Fibroblast of peridontal ligament (primary cell): ENCODE data around the gene RALGPS1.
"Not testable (repeated sequence)": the region's sequence is repeated elsewhere in the genome, so short reads cannot be mapped to it uniquely, and the experiment has no call there.

Experiments used
- DNase-seq: peaks from one replicate; pipeline ENCODE4 v3.0.0-alpha.2; 2010; ENCODE audit errors: extremely low read depth

Gene RALGPS1

GRCh38 chr9:127136880-127137639 is 222.5 kb downstream of the RALGPS1 start:
- DNase-seq = no peak

DNA sequence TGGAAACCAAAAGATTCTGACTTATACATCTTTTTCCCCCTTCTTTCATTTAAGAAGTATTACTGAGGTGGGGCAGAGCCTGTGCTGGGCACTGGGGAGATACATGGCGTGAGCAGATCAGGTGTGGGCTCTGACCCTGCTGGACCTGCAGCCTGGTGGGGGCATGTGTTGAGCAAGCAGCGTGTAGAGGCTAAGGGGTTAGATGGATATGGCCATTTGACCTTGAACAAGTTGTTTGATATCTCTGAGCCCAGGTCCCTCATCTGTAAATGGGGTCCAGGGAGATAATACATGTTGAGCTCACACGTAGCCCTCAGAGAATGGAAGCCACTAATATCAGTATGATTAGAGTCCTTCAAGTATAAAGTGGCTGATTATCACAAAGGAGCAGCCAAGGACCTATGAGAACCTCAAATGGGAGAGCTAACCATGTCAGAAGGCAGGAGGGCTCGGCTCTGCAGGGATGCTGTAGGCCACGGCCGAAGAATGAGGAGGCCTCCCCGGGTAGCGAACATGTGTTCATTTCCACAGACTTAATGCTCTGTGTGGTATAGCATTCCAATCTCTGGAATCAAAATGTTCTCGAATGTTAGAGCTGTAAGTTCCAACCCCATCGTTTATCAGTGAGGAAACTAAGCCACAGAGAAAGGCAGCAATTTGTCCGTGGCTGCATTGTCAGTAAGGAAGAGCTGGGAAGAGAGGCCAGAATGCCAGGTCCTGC is 223.2 kb downstream of the RALGPS1 start:
- no peak for DNase-seq

- DNase-seq = no peak
These were observed 223.9 kb downstream of the RALGPS1 start for GRCh38 chr9:127138444-127138843.

- DNase-seq = no peak
These were observed 224.6 kb downstream of the RALGPS1 start for GRCh38 chr9:127139071-127139731.

GRCh38 chr9:127139775-127140174 is 225.2 kb downstream of the RALGPS1 start:
- DNase-seq = no peak

DNA sequence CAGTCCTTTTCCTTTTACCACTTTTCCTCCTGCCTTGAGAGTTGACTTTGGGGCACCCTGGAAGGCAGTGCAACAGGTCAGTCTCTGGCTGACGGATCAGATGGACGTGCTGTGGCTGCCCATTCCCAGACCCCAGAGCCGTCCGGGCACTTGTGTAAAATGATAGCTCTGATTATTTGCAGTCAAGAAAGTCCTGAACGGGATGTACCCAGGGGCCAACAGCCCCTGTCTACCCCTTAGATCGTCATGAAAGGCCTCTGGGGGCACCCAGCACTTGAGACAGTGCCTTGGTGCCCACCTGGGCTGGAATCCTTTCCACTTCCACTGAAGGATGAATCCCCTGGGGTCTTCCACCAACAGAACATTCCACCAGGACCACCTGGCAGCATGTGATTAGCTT is 225.6 kb downstream of the RALGPS1 start:
- no peak for DNase-seq

- no peak for DNase-seq
These were observed 226.5 kb downstream of the RALGPS1 start for GRCh38 chr9:127140842-127141675.

DNA sequence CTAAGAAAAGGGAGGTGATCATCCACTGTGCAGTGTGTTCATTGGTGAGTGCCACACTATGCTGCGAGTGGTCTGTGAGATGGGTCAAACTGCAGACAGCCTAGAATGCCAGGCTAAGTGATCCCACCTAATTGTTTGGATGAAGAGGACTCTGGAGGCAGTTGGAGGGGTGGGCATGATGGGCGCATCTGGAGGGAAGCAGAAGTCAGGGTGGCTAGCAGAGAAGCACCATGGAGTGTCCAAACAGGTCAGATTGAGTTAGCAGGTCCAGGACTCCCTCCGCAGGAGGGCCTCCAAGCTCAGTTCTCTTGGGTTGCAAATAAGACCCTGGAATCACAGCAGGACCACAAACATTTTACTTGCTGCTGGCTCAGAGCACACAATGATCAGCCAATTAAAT is 227.7 kb downstream of the RALGPS1 start:
- DNase-seq = no peak

DNA sequence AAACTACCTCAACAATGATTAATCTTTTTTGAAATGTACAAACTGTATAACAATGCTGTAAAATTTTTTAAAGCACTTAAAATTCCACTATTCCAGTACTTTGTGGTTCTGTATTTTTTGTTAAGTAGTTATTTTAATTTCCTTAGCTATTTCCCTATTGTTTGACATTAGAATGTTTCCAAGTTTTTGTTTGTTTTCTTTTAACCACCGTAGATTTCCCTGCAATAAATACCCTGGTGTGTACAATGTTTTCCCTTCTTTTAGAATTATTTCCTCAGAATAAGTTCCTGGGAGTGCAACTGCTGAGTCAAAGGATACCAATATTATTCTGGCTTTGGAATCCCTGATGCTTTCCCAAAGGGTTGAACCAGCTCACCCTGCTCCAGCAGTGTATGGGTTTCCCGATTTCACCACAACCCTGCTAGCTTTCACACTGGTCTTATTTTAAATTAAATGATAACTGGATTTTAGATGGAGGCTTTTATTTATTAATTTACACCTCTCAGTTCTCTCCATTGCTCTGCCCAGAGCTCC is 228.4 kb downstream of the RALGPS1 start:
- peak; percentile 61 for DNase-seq

- DNase-seq = no peak
These were observed 229.4 kb downstream of the RALGPS1 start for GRCh38 chr9:127143920-127144465.

DNA sequence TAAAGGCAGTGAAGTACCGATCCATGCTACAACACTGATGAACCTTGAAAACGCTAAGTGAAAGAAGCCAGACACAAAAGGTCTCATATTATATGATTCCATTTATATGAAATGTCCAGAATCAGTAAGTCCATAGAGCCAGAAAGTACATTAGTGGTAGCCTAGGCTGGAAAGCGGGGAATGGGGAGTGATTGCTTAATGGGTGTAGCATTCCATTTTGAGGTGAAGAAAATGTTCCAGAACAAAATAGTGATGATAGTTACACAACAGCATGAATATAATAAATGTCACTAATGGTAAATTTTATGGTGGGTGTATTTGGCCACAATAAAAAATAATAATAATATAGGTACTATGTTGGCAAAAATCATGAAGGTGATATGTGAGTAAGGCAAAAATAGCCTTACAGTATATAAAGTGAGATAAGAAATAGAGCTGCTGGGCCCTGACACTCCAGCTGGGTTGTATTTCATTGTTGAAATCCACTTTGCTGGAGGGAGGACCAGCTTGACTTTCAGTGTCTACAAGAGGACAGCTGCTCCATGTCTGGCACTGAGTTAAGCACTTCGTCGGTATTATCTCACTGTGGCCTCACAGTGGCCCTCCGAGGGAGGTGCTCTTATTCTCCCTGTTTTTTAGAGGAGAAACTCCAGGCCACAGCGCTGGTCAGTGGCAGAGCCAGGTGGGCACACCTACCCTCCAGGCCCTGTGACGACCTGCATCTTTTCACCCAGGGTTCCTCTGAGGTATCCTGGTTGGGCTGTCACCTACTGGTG is 230.3 kb downstream of the RALGPS1 start:
- DNase-seq = no peak

- DNase-seq = not testable (repeated sequence)
These were observed 232.3 kb downstream of the RALGPS1 start for GRCh38 chr9:127146841-127147240.

DNA sequence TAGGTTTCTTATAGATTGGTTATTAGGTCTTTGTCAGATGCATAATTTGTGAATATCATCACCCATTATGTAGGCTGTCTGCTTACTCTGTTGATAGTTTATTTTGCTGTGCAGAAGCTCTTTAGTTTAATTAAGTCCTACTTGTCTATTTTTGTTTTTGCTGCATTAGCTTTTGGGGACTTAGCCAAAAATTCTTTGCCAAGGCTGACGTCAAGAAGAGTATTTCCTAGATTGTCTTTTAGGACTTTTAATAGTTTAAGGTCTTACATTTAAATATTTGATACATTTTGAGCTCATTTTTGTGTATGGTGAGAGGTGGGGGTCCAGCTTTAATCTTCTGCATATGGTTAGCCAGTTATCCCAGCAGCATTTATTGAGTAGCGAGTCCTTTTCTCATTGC is 232.7 kb downstream of the RALGPS1 start:
- DNase-seq = no peak

- DNase-seq = no peak
These were observed 233.4 kb downstream of the RALGPS1 start for GRCh38 chr9:127148014-127148413.

DNA sequence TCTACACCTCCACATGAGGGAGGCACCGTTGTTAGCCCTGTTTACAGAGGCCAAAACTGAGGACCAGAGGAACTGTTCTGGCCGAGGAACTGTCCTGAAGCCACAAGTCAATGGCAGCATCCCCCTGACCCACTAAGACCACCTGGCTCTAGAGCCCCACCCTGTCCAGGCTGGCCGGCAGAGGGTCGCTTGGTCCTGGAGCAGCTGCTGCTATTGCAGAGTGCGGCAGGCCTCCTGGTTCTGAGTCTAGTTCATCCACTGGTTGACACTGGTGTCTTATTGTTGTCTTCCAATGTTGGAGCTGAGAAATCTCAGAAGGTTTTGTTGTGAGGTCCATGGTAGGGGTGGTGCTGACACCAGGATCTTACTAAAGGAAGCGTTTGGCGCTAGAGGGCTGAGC is 234.4 kb downstream of the RALGPS1 start:
- DNase-seq = no peak

DNA sequence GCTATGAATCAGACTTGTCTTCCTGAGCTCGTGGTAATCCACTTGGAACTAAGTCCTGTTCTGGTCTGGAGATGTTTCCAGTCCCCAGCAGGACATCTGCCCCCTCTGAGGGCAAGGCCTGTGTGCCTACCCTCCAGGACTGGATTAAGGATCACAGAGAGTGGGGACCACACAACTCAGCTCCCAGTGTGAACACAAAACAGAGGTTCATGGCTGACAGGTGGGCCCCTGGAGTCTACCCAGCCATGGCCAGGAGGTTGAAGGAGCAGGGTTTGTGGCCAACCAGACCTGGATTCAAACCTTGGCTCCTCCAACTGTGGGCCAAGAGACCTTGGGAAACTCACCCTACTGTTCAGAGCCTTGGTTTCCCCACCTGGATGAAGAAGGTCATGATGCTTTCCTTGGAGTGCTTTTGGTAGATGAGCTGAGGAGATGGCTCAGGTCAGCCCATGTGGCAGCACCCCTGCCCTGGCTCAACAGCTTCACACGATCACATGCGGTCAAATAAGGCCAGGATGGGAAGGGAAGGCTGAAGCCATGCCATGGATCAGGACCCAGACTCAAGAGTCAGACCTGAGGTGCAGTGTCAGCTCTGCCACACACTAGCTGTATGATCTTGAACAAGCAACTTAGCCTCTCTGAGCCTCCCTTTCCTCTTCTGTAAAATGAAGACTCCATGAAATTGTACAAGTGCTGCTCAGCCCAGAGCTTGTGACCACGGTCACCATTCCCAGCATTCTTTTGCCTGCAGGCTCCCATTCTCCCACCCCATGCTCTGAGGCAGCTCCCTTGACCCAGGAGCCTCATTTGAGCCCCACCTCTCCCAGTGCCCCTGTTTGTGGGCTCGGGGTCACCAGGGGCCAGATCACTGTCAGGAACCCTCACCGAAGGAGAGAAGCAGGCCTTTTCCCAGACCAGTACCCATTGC is 235.1 kb downstream of the RALGPS1 start:
- DNase-seq = no peak

DNA sequence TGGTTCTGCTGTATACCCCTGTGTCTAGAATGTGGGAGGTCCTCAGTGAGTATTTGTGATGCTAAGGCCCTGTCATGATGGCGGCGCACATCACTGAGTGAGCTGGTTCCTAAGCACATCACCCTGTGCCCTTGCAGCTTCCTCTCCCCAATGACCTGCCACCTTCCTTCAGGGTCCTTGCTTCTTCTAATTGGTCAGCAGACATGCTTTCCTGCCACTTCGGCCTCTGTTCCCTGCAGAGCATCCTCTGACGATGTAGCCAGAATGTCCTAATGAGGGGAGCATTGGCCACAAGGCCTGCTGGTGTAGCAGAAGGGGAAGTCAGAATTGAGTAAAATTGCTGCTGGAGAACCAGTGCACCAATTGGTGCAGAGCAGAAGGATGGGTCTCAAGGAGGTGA is 238.9 kb downstream of the RALGPS1 start:
- DNase-seq = no peak

GRCh38 chr9:127154003-127154389 is 239.4 kb downstream of the RALGPS1 start:
- no peak for DNase-seq

- DNase-seq = peak; percentile 90
These were observed 240.0 kb downstream of the RALGPS1 start for GRCh38 chr9:127154390-127155191.
